Subcutaneous adipose tissue (tissue), 4 donors: ENCODE data around the gene AMZ1. TPM values are rescaled to one million over a fixed set of nuclear protein-coding genes. Genes with fewer than 3 reads are reported as not detected.

Experiments
- CTCF ChIP-seq: fragments of 450-650 bp; IDR thresholded peaks from one replicate; pipeline ENCODE4 v1.5.1; 2016; ENCODE audit warnings: low read depth, mild to moderate bottlenecking, control low read depth, antibody characterized with exemption, moderate library complexity
- total RNA-seq, 4 donors: library from RNA; depleted of rRNA; stranded (reverse); fragments of >200 nt; gene quantifications; one replicate each; pipeline ENCODE4 v1.1.0, GENCODE V29; 2016

The AMZ1 gene
- total RNA-seq, 4 donors from 2014 or later = 0.19 to 0.68 (median 0.22) TPM; not detected in 1

DNA sequence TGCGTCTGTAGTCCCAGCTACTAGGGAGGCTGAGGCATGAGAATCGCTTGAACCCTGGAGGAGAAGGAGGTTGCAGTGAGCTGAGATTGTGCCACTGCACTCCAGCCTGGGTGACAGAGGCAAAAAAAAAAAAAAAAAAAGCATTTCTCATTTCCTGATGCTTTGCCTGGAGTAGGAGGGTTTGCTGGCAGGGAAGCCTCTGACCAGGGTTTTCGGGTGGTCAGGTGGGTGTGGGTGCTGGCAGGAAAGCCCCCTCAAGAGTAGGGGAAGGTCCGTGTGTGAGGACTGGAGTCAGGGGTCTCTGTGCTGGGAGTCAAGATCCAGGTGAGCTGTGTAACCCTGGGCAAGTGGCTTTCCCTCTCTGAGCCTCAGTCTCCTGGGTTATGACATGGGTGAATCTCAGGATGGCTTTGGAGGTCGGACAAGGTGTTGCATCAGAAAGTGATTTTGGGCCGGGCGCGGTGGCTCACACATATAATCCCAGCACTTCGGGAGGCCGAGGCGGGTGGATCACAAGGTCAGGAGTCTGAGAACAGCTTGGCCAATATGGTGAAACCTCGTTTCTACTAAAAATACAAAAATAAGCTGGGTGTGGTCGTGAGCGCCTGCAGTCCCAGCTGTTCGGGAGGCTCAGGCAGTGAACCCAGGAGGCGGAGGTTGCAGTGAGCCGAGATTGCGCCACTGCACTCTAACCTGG is 3.2 kb downstream of the AMZ1 start:
- TF ChIP-seq CTCF = no peak

DNA sequence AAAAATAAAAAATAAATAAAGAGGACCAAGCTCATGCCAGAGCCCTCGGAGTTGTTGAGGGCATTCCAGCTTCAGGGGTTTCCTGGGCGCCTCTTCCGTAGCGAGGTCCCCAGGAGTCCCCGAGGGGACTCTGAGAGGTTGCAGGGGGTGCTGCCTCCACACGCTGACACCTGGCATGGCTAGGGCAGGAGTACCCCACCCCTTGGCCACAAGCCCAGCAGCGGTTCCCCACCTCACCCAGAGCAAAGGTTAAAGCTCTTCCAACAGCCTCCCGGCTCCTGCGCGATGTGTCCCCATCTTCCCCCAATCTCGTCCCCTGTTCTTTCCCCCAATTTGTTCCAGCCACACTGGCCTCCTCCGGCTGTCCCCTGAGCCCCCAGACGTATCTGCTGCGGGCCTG is 4.5 kb downstream of the AMZ1 start:
- TF ChIP-seq CTCF = no peak

DNA sequence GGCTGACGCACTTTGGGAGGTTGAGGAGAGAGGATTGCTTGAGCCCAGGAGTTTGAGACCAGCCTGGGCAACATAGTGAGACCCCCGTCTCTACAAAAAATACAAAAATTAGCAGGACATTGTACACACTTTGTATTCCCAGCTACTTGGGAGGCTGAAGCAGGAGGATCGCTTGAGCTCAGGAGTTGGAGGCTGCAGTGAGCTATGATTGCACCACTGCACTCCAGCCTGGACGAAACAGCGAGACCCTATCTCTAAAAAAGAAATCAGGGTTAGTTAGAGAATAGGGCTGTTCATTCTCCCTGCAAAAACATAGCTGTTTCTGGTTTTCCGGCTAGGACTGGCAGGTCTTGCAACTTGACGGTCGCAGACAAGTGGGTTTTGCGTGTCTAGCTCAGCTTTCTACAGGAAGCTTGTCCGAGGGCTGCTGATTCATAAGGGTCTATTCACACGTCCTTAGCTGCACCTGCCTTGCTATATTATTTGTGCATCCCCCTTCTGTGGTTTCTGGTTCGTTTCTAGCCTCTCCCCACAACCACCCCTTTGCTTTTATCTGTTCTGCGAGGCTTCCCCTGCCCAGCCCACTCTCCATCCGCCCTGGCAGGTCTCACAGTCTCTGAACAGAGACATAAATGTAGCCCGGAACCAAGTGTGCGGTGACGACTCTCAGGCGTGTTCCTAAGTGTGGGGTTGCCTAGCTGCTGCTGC is 10.7 kb downstream of the AMZ1 start:
- no peak for TF ChIP-seq CTCF

GRCh38 chr7:2699289-2699620 is 11.3 kb downstream of the AMZ1 start:
- no peak for TF ChIP-seq CTCF

- no peak for TF ChIP-seq CTCF
Observed at GRCh38 chr7:2700141-2700850, 12.3 kb downstream of the AMZ1 start.

GRCh38 chr7:2701424-2701823 is 13.4 kb downstream of the AMZ1 start:
- no peak for TF ChIP-seq CTCF
